Measurements from ENCODE around the gene NCEH1. TPM values are rescaled to one million over a fixed set of nuclear protein-coding genes. Genes with fewer than 3 reads are reported as not detected.

Gene NCEH1
- total RNA-seq, 1 experiment from 2014 or later, result 11.5 TPM

DNA sequence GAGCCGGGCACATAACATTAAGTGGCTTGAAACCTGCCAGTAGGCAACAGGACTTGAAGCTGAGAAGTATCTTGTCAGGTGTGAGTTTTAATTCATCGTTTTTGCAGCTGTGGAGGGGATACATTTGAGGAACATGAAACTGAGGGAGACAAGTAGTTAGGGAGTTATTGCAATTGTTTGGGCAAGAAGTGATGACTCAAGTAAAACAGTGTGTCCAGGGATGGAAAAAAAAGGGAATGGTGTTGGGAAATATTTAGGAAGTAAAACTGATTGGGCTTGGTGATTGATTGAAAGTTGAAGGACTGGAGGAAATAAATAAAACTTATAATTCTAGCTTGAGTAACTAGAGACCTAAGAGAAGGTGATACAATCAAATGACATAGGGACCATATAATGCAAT lies 85.5 kb downstream of the NCEH1 start:
- DNase-seq (ENCODE audit: low read depth, low spot score) (no peak), ATAC-seq (no peak)
- Histone ChIP-seq H3K4me1 (ENCODE audit: control insufficient read depth in 1 of 2, insufficient read depth in 2 of 2, low read length in 2 of 2) (peaks cover 13 to 16% of the 10 kb centered on the region in 2 experiments), H3K36me3 (ENCODE audit: control insufficient read depth in 1 of 2, insufficient read depth in 2 of 2, low read length in 2 of 2) (no peaks in the 10 kb centered on the region), H3K9ac (ENCODE audit: low read length) (no peak overlapping the region), H3K9me3 (ENCODE audit: control insufficient read depth in 1 of 2, insufficient read depth in 1 of 2, low read depth in 1 of 2, low read length in 2 of 2) (no peaks in the 10 kb centered on the region), H3K27me3 (ENCODE audit: insufficient read depth, low read length) (no peaks in the 10 kb centered on the region), H3K27ac (ENCODE audit: low read depth, low read length) (no peak overlapping the region), H3K4me2 (ENCODE audit: low read length) (no peak overlapping the region), H4K20me1 (ENCODE audit: insufficient read depth) (no peaks in the 10 kb centered on the region), H3K9me2 (ENCODE audit: insufficient read depth) (no peaks in the 10 kb centered on the region), H2AFZ (ENCODE audit: low read depth, low read length, poor library complexity, severe bottlenecking) (no peak overlapping the region), H3K4me3 (replicated peaks in 1 of 2; ENCODE audit: low read depth in 1 of 2, low read length in 2 of 2) (no peak overlapping the region), H3K79me2 (ENCODE audit: insufficient read depth, low read length) (no peaks in the 10 kb centered on the region)
- intact Hi-C loops (cut with micrococcal nuclease), result no loop called here
- POLR2A ChIA-PET, result no interaction called here
- no TSS peak for BruUV-seq (replicated peaks)
- RAD21 ChIA-PET (ENCODE audit: low non-redundant PET in 1 of 2, low total read pairs in 2 of 2, uncharacterized antibody in 2 of 2, unreplicated experiment in 2 of 2), result no interaction called here
- no peak for TF ChIP-seq SIN3A (IDR thresholded peaks at IDR 0.05; ENCODE audit: low read depth)
- no peak for TF ChIP-seq RAD21 (IDR thresholded peaks at IDR 0.05; ENCODE audit: low read depth)
- no peak for TF ChIP-seq POLR2A (IDR thresholded peaks at IDR 0.05; ENCODE audit: borderline replicate concordance, extremely low read depth, insufficient read depth, insufficient read length)
- TF ChIP-seq JUND (IDR thresholded peaks at IDR 0.05), result no peak
- TF ChIP-seq, protein P1, sequence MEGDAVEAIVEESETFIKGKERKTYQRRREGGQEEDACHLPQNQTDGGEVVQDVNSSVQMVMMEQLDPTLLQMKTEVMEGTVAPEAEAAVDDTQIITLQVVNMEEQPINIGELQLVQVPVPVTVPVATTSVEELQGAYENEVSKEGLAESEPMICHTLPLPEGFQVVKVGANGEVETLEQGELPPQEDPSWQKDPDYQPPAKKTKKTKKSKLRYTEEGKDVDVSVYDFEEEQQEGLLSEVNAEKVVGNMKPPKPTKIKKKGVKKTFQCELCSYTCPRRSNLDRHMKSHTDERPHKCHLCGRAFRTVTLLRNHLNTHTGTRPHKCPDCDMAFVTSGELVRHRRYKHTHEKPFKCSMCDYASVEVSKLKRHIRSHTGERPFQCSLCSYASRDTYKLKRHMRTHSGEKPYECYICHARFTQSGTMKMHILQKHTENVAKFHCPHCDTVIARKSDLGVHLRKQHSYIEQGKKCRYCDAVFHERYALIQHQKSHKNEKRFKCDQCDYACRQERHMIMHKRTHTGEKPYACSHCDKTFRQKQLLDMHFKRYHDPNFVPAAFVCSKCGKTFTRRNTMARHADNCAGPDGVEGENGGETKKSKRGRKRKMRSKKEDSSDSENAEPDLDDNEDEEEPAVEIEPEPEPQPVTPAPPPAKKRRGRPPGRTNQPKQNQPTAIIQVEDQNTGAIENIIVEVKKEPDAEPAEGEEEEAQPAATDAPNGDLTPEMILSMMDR (IDR thresholded peaks at IDR 0.05 in 2 of 3, conservative IDR thresholded peaks at IDR 0.05 in 1 of 3; ENCODE audit: borderline replicate concordance in 1 of 3, insufficient read depth in 1 of 3, low read depth in 2 of 3, low read length in 2 of 3), result no peak
- TF ChIP-seq ZBTB33 (IDR thresholded peaks at IDR 0.05; ENCODE audit: extremely low read depth, insufficient replicate concordance, low read length), result no peak
- TF ChIP-seq ATF3 (IDR thresholded peaks at IDR 0.05), result no peak
- no peak for TF ChIP-seq CEBPB (IDR thresholded peaks at IDR 0.05; ENCODE audit: low read depth)
- no peak for TF ChIP-seq POLR2AphosphoS5 (IDR thresholded peaks at IDR 0.05; ENCODE audit: low read depth, low read length)
- TF ChIP-seq ELF1 (IDR thresholded peaks at IDR 0.05; ENCODE audit: borderline replicate concordance, low read depth), result no peak
- no peak for TF ChIP-seq ZNF274 (IDR thresholded peaks at IDR 0.05; ENCODE audit: low read depth, low read length)
- no peak for TF ChIP-seq YY1 (IDR thresholded peaks at IDR 0.05; ENCODE audit: extremely low read depth, insufficient replicate concordance, low read depth, low read length)
- TF ChIP-seq, protein P2, sequence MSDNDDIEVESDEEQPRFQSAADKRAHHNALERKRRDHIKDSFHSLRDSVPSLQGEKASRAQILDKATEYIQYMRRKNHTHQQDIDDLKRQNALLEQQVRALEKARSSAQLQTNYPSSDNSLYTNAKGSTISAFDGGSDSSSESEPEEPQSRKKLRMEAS (IDR thresholded peaks at IDR 0.05), result no peak
- no peak for TF ChIP-seq REST (IDR thresholded peaks at IDR 0.05; ENCODE audit: low read depth)
- TF ChIP-seq FOSL1 (IDR thresholded peaks at IDR 0.05; ENCODE audit: low read depth), result no peak
- TF ChIP-seq ZFX (IDR thresholded peaks at IDR 0.05), result no peak
- no peak for TF ChIP-seq EZH2phosphoT487 (IDR thresholded peaks at IDR 0.05; ENCODE audit: borderline replicate concordance)
- TF ChIP-seq CBX3 (IDR thresholded peaks at IDR 0.05; ENCODE audit: low read depth), result no peak
- no peak for TF ChIP-seq EZH2 (IDR thresholded peaks at IDR 0.05)
- no peak for TF ChIP-seq EGR1 (IDR thresholded peaks at IDR 0.05; ENCODE audit: low read depth)
- CTCF ChIA-PET, result no interaction called here

Data from HCT116 (cell line).